ENCODE measurements around the gene ZDHHC3. TPM values are rescaled to one million over a fixed set of nuclear protein-coding genes. Genes with fewer than 3 reads are reported as not detected.

ZDHHC3 gene
- polyA plus RNA-seq, 1 donor, result 77.2 TPM

- no peak for DNase-seq
- no peaks in the 10 kb centered on the region for H3K27me3 ChIP-seq (ENCODE audit: control insufficient read depth, insufficient read depth, low read length)
- H3K9me3 ChIP-seq (ENCODE audit: control insufficient read depth, low read depth, low read length), result no peaks in the 10 kb centered on the region
- H3K36me3 ChIP-seq (ENCODE audit: control insufficient read depth, insufficient read depth, low read length), result peaks cover 78% of the 10 kb centered on the region
- H3K27ac ChIP-seq (ENCODE audit: low read length), result no peak overlapping the region
- H3K4me1 ChIP-seq (ENCODE audit: control insufficient read depth, insufficient read depth, low read length), result peaks cover 7% of the 10 kb centered on the region
- no peak overlapping the region for H3K4me3 ChIP-seq (ENCODE audit: low read length)
- no CpG with 5 or more reads among the region's 2 CpGs for WGBS (ENCODE audit: insufficient coverage, low lambda C conversion rate)
Measured at GRCh38 chr3:44930911-44931310, 45.1 kb downstream of the ZDHHC3 start.

DNA sequence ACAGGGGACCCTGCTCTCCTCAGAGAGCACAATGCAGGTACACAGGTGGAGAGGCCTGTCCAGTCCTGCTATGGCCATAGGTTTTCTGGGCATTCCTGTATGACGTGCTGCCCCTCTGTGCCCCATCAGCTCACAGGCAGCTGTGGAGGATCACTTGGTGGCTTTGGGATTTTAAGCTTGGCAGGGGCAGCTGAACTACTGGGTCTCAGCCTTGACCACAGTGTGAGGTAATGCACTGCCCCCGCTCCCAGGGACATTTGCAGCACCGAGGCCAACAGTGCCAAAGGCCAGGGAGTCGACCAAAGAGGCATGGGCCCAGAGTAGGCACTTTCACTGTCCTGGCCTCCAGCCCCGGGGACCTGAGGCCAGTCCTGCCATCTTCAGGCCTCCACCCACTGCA lies 46.2 kb downstream of the ZDHHC3 start:
- Histone ChIP-seq H3K36me3 (ENCODE audit: control insufficient read depth, insufficient read depth, low read length) (peaks cover 81% of the 10 kb centered on the region), H3K27ac (ENCODE audit: low read length) (no peak overlapping the region), H3K4me3 (ENCODE audit: low read length) (no peak overlapping the region), H3K9me3 (ENCODE audit: control insufficient read depth, low read depth, low read length) (no peaks in the 10 kb centered on the region), H3K27me3 (ENCODE audit: control insufficient read depth, insufficient read depth, low read length) (no peaks in the 10 kb centered on the region), H3K4me1 (ENCODE audit: control insufficient read depth, insufficient read depth, low read length) (peaks cover 7% of the 10 kb centered on the region)
- DNase-seq, result no peak
- no CpG with 5 or more reads among the region's 5 CpGs for WGBS (ENCODE audit: insufficient coverage, low lambda C conversion rate)

GRCh38 chr3:44927371-44927770 lies 48.6 kb downstream of the ZDHHC3 start:
- WGBS (ENCODE audit: insufficient coverage, low lambda C conversion rate), result no CpG with 5 or more reads among the region's 7 CpGs
- peak overlapping the region; percentile 16 for H3K27ac ChIP-seq (ENCODE audit: low read length)

DNA sequence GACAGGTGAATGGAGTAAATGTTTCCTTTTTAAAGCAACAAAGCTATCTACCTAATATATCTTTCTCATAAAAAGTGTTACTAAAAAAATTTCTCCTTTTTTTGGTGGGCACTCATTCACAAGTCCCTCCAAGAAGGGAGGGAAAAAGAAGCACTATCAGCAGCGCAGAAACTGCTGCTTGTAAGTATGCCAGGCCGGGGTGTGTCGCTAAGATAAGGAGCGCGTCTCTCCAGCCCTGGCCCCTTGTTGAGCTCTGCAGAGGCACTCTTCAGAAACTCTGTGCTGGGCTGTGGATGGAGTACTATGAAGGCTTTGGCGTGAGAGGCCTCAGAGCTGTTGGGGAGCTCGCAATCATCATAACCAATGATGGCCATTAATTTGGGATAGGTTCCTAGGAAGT lies 49.1 kb downstream of the ZDHHC3 start:
- H3K4me1 ChIP-seq (ENCODE audit: control insufficient read depth, insufficient read depth, low read length), result peaks cover 7% of the 10 kb centered on the region
- H3K27me3 ChIP-seq (ENCODE audit: control insufficient read depth, insufficient read depth, low read length), result no peaks in the 10 kb centered on the region
- WGBS (ENCODE audit: insufficient coverage, low lambda C conversion rate), result no CpG with 5 or more reads among the region's 7 CpGs
- H3K36me3 ChIP-seq (ENCODE audit: control insufficient read depth, insufficient read depth, low read length), result peaks cover 77% of the 10 kb centered on the region
- peak; percentile 27 to 42 for DNase-seq
- no peaks in the 10 kb centered on the region for H3K9me3 ChIP-seq (ENCODE audit: control insufficient read depth, low read depth, low read length)
- no peak overlapping the region for H3K4me3 ChIP-seq (ENCODE audit: low read length)
- H3K27ac ChIP-seq (ENCODE audit: low read length), result peak overlapping the region; percentile 16

More at GRCh38 chr3:44927371-44927770, 48.6 kb downstream of the ZDHHC3 start:
- no peak overlapping the region for H3K4me3 ChIP-seq (ENCODE audit: low read length)
- peaks cover 7% of the 10 kb centered on the region for H3K4me1 ChIP-seq (ENCODE audit: control insufficient read depth, insufficient read depth, low read length)
- H3K9me3 ChIP-seq (ENCODE audit: control insufficient read depth, low read depth, low read length), result no peaks in the 10 kb centered on the region
- H3K27me3 ChIP-seq (ENCODE audit: control insufficient read depth, insufficient read depth, low read length), result no peaks in the 10 kb centered on the region
- peaks cover 77% of the 10 kb centered on the region for H3K36me3 ChIP-seq (ENCODE audit: control insufficient read depth, insufficient read depth, low read length)
- DNase-seq, result peak in 1 of 2 donors; percentile 51

GRCh38 chr3:44926172-44926571 lies 49.8 kb downstream of the ZDHHC3 start:
- H3K9me3 ChIP-seq (ENCODE audit: control insufficient read depth, low read depth, low read length), result no peaks in the 10 kb centered on the region
- H3K4me1 ChIP-seq (ENCODE audit: control insufficient read depth, insufficient read depth, low read length), result peaks cover 7% of the 10 kb centered on the region
- DNase-seq, result no peak
- no peaks in the 10 kb centered on the region for H3K27me3 ChIP-seq (ENCODE audit: control insufficient read depth, insufficient read depth, low read length)
- 90% methylated on average over 2 of the region's 10 CpGs for WGBS (ENCODE audit: insufficient coverage, low lambda C conversion rate)
- H3K4me3 ChIP-seq (ENCODE audit: low read length), result no peak overlapping the region
- H3K36me3 ChIP-seq (ENCODE audit: control insufficient read depth, insufficient read depth, low read length), result peaks cover 75% of the 10 kb centered on the region
- no peak overlapping the region for H3K27ac ChIP-seq (ENCODE audit: low read length)

- no peak for DNase-seq
- WGBS (ENCODE audit: insufficient coverage, low lambda C conversion rate), result 95% methylated on average over 4 of the region's 5 CpGs
- peaks cover 67% of the 10 kb centered on the region for H3K36me3 ChIP-seq (ENCODE audit: control insufficient read depth, insufficient read depth, low read length)
- no peak overlapping the region for H3K27ac ChIP-seq (ENCODE audit: low read length)
- no peaks in the 10 kb centered on the region for H3K27me3 ChIP-seq (ENCODE audit: control insufficient read depth, insufficient read depth, low read length)
- no peaks in the 10 kb centered on the region for H3K9me3 ChIP-seq (ENCODE audit: control insufficient read depth, low read depth, low read length)
- H3K4me1 ChIP-seq (ENCODE audit: control insufficient read depth, insufficient read depth, low read length), result peaks cover 7% of the 10 kb centered on the region
- H3K4me3 ChIP-seq (ENCODE audit: low read length), result no peak overlapping the region
Measured at GRCh38 chr3:44924457-44925084, 51.4 kb downstream of the ZDHHC3 start.

GRCh38 chr3:44923632-44924456 lies 52.1 kb downstream of the ZDHHC3 start:
- H3K36me3 ChIP-seq (ENCODE audit: control insufficient read depth, insufficient read depth, low read length), result peaks cover 60% of the 10 kb centered on the region
- no peak for DNase-seq
- 100% methylated on average over 1 of the region's 3 CpGs for WGBS (ENCODE audit: insufficient coverage, low lambda C conversion rate)

DNA sequence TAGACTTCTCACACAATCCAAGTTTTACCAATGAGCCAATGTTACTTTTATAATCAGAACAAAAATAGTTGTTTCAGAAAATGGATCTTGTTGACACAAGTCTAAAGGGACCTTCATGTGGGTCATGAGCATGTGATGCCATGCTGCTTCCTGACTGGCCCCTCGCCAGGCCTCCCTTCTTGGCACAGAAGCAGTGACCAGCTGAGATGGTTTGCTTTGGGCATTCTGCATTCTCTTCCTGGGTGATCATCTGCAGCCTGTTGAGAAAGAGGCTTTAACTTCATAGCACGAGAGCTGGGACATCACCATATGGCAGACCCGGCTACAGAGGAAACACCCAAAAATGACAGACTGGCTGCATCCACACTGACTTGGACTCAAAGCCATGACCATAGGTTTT lies 55.9 kb downstream of the ZDHHC3 start:
- no peaks in the 10 kb centered on the region for H3K4me1 ChIP-seq (ENCODE audit: control insufficient read depth, insufficient read depth, low read length)
- no CpG with 5 or more reads among the region's 3 CpGs for WGBS (ENCODE audit: insufficient coverage, low lambda C conversion rate)
- H3K27ac ChIP-seq (ENCODE audit: low read length), result no peak overlapping the region
- H3K36me3 ChIP-seq (ENCODE audit: control insufficient read depth, insufficient read depth, low read length), result peaks cover 55% of the 10 kb centered on the region
- no peak overlapping the region for H3K4me3 ChIP-seq (ENCODE audit: low read length)
- no peaks in the 10 kb centered on the region for H3K9me3 ChIP-seq (ENCODE audit: control insufficient read depth, low read depth, low read length)
- DNase-seq, result no peak
- H3K27me3 ChIP-seq (ENCODE audit: control insufficient read depth, insufficient read depth, low read length), result no peaks in the 10 kb centered on the region

More at GRCh38 chr3:44923632-44924456, 52.1 kb downstream of the ZDHHC3 start:
- Histone ChIP-seq H3K4me1 (ENCODE audit: control insufficient read depth, insufficient read depth, low read length) (peaks cover 7% of the 10 kb centered on the region), H3K4me3 (ENCODE audit: low read length) (no peak overlapping the region), H3K9me3 (ENCODE audit: control insufficient read depth, low read depth, low read length) (no peaks in the 10 kb centered on the region), H3K27me3 (ENCODE audit: control insufficient read depth, insufficient read depth, low read length) (no peaks in the 10 kb centered on the region), H3K27ac (ENCODE audit: low read length) (no peak overlapping the region)

DNA sequence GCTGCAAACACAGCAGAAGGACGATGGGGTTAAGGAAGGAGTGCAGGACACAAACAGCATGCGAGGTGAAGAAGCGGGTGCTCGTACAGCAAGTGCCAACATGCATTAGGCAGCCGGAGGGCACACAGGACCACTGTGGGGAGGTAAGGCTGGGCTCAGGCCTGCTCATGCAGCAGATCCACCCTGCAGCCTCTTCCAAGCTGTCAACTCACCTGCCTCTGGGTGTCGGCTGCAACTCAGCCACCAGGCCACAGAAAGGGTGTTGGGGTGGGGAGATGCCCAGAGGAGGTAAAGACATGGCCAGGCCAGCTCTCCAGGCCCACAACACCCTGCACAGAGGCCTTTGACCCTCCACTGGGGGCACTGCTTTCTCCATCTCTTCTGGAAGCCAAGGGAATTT lies 57.4 kb downstream of the ZDHHC3 start:
- no peak overlapping the region for H3K27ac ChIP-seq (ENCODE audit: low read length)
- no peak overlapping the region for H3K4me3 ChIP-seq (ENCODE audit: low read length)
- peaks cover 45% of the 10 kb centered on the region for H3K36me3 ChIP-seq (ENCODE audit: control insufficient read depth, insufficient read depth, low read length)
- no peak for DNase-seq
- WGBS (ENCODE audit: insufficient coverage, low lambda C conversion rate), result no CpG with 5 or more reads among the region's 6 CpGs
- no peaks in the 10 kb centered on the region for H3K4me1 ChIP-seq (ENCODE audit: control insufficient read depth, insufficient read depth, low read length)
- H3K27me3 ChIP-seq (ENCODE audit: control insufficient read depth, insufficient read depth, low read length), result no peaks in the 10 kb centered on the region
- no peaks in the 10 kb centered on the region for H3K9me3 ChIP-seq (ENCODE audit: control insufficient read depth, low read depth, low read length)

GRCh38 chr3:44918087-44918486 lies 57.9 kb downstream of the ZDHHC3 start:
- Histone ChIP-seq H3K27ac (ENCODE audit: low read length) (no peak overlapping the region), H3K4me1 (ENCODE audit: control insufficient read depth, insufficient read depth, low read length) (no peaks in the 10 kb centered on the region), H3K27me3 (ENCODE audit: control insufficient read depth, insufficient read depth, low read length) (no peaks in the 10 kb centered on the region), H3K36me3 (ENCODE audit: control insufficient read depth, insufficient read depth, low read length) (peaks cover 41% of the 10 kb centered on the region), H3K9me3 (ENCODE audit: control insufficient read depth, low read depth, low read length) (no peaks in the 10 kb centered on the region), H3K4me3 (ENCODE audit: low read length) (no peak overlapping the region)
- no CpG with 5 or more reads among the region's 12 CpGs for WGBS (ENCODE audit: insufficient coverage, low lambda C conversion rate)
- DNase-seq, result no peak

All from large intestine (tissue), 3 donors.